LNCaP clone FGC (cell line): ENCODE results near the gene VMP1.

ENCODE experiments used
- DNase-seq: peaks from one replicate; pipeline ENCODE4 v3.0.0-alpha.2; 2011; ENCODE audit warnings: low read depth
- H3K4me3 ChIP-seq: 2 replicates; pipeline ENCODE4 v1.5.1; 2011; ENCODE audit warnings: mild to moderate bottlenecking, low read depth, low read length, control low read depth
- TF ChIP-seq, protein P1 (sequence below): IDR thresholded peaks from 2 replicates; pipeline ENCODE4 v1.5.1; 2012; ENCODE audit warnings: mild to moderate bottlenecking; ENCODE audit not compliant: control insufficient read depth, insufficient read depth; ENCODE audit errors: extremely low read depth

VMP1 gene

DNA sequence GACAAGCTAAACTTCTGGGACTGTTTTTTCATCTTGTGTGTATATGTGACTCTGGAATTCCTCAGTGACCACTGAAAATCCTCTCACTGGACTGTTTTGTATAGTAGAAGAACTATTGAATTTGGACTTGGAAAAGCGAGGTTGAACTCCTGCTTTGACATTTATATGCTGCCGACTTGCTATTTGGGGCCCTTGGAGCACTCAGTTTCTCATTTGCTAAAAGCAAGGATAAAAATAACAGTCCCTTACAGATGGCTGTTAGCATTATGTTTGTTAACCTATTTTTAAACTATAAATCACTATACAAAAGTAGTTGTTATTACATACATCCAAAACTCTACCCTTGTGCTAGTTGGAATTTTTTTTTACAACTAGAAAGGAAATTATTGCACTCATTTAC is 9.0 kb downstream of the VMP1 start:
- DNase-seq = no peak
- TF ChIP-seq, protein P1, sequence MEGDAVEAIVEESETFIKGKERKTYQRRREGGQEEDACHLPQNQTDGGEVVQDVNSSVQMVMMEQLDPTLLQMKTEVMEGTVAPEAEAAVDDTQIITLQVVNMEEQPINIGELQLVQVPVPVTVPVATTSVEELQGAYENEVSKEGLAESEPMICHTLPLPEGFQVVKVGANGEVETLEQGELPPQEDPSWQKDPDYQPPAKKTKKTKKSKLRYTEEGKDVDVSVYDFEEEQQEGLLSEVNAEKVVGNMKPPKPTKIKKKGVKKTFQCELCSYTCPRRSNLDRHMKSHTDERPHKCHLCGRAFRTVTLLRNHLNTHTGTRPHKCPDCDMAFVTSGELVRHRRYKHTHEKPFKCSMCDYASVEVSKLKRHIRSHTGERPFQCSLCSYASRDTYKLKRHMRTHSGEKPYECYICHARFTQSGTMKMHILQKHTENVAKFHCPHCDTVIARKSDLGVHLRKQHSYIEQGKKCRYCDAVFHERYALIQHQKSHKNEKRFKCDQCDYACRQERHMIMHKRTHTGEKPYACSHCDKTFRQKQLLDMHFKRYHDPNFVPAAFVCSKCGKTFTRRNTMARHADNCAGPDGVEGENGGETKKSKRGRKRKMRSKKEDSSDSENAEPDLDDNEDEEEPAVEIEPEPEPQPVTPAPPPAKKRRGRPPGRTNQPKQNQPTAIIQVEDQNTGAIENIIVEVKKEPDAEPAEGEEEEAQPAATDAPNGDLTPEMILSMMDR = no peak
- no peak overlapping the region for H3K4me3 ChIP-seq

DNA sequence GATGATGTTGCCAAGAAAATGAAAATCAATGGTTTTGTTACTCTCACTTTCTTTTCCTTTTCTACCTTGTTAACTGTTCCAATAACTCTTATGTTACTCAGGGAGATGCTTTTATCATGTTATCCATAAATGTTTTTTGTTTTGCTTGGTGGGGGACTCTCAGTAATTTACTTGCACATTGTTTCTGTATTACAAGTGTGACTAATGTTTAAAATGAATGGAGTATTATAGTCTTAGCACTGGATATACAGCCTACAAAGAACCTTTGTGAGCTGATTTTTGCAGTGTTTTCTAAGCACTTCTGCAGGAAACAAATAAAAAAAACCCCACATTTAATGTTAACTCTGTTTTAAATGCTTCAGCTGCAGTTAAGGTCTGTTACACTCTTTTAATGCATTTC is 12.1 kb downstream of the VMP1 start:
- DNase-seq = no peak
- TF ChIP-seq, protein P1 = no peak
- no peak overlapping the region for H3K4me3 ChIP-seq

DNA sequence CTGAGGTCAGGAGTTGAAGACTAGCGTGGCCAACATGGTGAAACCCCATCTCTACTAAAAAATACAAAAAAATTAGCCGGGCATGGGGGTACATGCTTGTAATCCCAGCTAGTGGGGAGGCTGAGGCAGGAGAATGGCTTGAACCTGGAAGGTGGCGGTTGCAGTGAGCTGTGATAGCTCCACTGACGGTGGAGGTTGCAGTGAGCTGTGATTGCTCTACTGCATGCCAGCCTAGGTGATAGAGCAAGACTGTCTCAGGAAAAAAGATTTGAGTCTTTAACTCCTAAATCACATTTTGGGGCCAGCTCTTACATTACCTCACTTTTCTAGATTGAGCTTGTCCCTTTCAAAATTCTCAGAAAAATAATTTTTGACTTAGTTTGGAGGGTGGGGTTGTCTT is 15.2 kb downstream of the VMP1 start:
- no peak overlapping the region for H3K4me3 ChIP-seq
- TF ChIP-seq, protein P1 = no peak
- no peak for DNase-seq

DNA sequence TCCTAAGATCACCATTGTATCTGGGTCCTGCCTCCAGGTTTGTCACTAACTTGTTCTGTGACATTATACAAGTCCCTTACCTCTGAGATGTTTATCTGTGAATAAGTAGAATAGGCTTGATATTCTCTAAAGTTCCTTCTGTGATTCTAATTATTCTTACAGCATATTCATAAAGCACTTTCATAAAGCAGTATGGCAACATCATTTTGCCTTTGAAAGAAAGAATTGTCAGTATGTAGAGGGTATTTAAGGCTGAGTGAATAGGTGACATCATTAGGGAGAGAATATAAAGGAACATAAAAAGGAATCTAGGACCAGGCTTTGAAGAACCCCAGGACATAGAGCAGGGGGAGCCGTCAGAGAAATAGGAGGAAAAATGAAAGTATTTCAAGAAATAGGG is 15.6 kb downstream of the VMP1 start:
- TF ChIP-seq, protein P1 = no peak
- H3K4me3 ChIP-seq = peak overlapping the region; percentile 29
- no peak for DNase-seq

DNA sequence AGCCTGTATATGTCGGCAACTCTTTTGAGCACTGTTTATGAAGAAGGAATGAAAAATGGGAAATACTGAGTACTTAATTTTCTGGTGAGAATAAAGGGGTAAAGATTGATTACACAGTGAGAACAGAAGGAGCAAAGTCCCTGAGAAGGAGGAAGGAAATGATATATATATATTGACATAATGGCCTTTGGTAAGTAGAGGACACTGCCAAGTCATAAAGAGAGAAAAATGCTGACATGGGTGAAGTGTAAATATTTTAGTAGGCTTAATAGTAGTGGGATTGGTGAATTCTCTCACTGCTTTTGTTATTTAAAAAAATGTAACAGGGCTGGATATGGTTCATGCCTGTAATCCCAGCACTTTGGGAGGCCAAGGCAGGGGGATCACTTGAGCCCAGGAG is 16.2 kb downstream of the VMP1 start:
- DNase-seq = peak; percentile 87
- TF ChIP-seq, protein P1 = no peak
- H3K4me3 ChIP-seq = peak overlapping the region; percentile 29

DNA sequence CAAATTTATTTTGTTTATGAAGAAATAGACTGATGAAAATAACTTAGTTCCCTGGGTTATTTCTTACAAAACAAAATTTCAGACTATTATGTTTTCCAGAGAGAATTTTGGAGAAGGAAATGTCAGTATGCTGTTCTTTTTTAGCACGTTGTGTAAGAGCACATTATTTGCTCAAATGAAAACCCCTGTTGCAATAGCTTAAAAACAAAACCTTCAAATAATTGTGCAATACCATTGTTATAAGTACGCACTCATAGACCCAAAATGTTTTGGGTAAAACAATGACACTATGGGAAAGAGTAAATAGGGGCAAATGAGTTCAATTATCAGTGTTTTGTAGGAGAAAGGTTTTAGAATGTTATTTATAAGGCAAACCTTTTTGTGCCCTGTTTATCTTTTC is 18.2 kb downstream of the VMP1 start:
- no peak for DNase-seq
- H3K4me3 ChIP-seq = no peak overlapping the region
- TF ChIP-seq, protein P1 = no peak

DNA sequence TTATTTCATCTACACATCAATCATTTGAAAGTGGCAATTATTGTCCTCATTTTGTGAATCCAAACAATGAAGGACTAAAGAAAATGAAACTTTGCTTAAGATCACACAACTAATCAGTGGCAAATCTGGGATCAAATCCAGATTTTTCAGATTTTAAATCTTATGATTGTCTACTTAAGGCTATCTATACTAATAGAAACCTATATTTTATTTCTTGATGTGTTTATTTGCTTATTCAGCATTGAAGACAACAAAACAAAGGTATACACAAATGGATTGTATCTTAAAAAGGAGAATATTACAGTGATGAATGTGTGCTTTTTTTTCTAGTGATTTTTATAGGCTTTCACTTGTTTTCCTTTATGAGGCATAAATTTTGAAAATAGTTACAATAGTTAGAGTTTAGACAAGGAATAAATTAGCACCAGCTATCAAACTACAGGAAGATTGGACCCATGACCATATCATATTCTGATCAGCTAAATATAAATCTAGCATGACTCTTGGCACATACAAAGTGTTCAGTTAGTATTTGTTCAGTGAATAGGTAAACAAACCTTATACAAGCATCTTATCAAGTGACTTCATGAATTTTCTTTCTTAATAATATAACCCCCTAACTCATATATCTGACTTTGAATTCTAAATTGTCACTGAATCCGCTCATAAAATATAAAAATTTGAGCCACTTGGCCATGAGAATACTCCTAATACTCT is 20.5 kb downstream of the VMP1 start:
- H3K4me3 ChIP-seq = peak overlapping the region; percentile 30
- DNase-seq = peak; percentile 75
- TF ChIP-seq, protein P1 = no peak
